Activated CD4-positive, alpha-beta memory T cell treated with anti-CD3 and anti-CD28 coated beads for 36 hours (primary cell): Measurements from ENCODE around the gene GHRHR. TPM values are rescaled to one million over a fixed set of nuclear protein-coding genes. Genes with fewer than 3 reads are reported as not detected.

Experiments
- CTCF ChIA-PET: fragments of 350-600 bp; sonication (Branson Sonifier 250); formaldehyde crosslinking; loops from one replicate; lab custom pipeline; 2021; ENCODE audit warnings: antibody characterized with exemption, inconsistent platforms; lab: Charles Lee
- POLR2A ChIA-PET: fragments of 350-600 bp; sonication (Branson Sonifier 250); formaldehyde crosslinking; loops from one replicate; lab custom pipeline; 2021; ENCODE audit warnings: antibody characterized with exemption; lab: Charles Lee
- DNase-seq: peaks from one replicate; pipeline ENCODE4 v3.0.0-alpha.2; 2020
- H3K27ac Mint-ChIP-seq: one replicate; pipeline ENCODE4 v1.8.0; 2021; ENCODE audit warnings: mixed read lengths
- H3K27me3 Mint-ChIP-seq: one replicate; pipeline ENCODE4 v1.8.0; 2021; ENCODE audit warnings: mixed read lengths
- H3K36me3 Mint-ChIP-seq: one replicate; pipeline ENCODE4 v1.8.0; 2021; ENCODE audit warnings: mixed read lengths
- H3K4me1 Mint-ChIP-seq: one replicate; pipeline ENCODE4 v1.8.0; 2021; ENCODE audit warnings: low read depth, mixed read lengths
- H3K4me3 Mint-ChIP-seq: one replicate; pipeline ENCODE4 v1.8.0; 2021; ENCODE audit warnings: mild to moderate bottlenecking, mixed read lengths
- H3K9me3 Mint-ChIP-seq: one replicate; pipeline ENCODE4 v1.8.0; 2021; ENCODE audit warnings: mixed read lengths
- intact Hi-C: fragments of 100-400 bp; cut with micrococcal nuclease; formaldehyde crosslinking; loops from one replicate; pipeline ENCODE4 v1.15.1; 2023
- total RNA-seq, 2 experiments: library from RNA; stranded (reverse); gene quantifications; one replicate each; pipeline ENCODE4 v1.2.3, GENCODE V29; 2021

Gene GHRHR
- total RNA-seq, 2 experiments from 2014 or later = not detected

DNA sequence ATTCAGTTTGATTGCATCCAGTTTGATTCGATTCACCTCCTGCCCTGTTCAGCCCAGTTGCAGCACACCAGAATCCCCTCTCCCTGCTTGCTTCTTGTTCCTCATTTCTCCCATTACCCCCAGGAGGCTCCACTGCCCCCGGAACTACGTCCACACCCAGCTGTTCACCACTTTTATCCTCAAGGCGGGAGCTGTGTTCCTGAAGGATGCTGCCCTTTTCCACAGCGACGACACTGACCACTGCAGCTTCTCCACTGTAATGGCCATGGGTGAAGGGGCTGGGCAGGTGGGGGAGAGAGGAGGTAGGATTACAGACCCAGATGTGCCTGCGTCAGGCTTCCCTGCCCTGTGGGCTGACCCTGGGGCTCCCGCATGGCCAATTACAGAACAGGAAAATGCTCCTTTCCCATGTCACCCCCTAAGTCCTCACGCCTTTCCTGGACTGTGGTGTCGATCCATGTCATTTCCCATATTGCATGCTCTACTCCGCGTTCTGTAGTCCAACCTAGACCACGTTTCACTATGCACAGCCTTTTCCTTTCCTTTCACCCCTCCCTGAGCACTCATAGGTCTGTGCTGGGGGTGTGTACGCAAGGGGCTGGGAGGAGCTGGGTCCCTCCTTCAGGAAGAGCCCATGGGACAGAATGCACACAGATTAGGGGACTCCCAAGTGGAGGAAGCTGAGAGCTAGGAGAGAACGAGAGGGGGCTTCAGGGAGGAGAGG lies 8.2 kb downstream of the GHRHR start:
- H3K4me3 Mint-ChIP-seq = no peak overlapping the region
- ChIA-PET POLR2A (no interaction called here), CTCF (interaction anchor here (1.1 to 3.1 kb wide), 7 partner anchors 11 to 163 kb away, joined by 3 to 23 read pairs (median 9); no protein-coding TSS in a partner anchor)
- no peaks in the 10 kb centered on the region for H3K9me3 Mint-ChIP-seq
- H3K27me3 Mint-ChIP-seq = peaks cover 16% of the 10 kb centered on the region
- no peak for DNase-seq
- intact Hi-C loops = no loop called here
- H3K4me1 Mint-ChIP-seq = peaks cover 2% of the 10 kb centered on the region
- H3K27ac Mint-ChIP-seq = no peak overlapping the region
- H3K36me3 Mint-ChIP-seq = no peaks in the 10 kb centered on the region

DNA sequence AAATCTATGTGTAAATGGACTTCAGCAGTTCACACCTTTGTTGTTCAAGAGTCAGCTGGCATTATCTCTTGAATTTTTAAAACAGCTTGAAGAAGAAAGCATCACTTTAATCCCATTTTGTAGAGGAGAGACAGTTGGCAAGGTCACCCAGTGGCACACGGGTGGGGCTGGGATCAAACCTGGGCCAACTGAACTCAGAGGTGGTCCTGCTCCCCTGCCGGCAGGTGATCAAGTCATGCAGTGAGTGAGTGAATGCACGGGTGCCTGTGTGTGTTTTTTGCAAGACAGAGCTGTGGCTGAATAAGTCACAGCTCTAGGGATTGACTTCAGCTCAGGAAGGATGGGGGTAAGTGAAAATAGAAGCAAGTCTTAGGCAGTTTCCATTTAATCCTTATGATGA lies 9.5 kb downstream of the GHRHR start:
- no peaks in the 10 kb centered on the region for H3K9me3 Mint-ChIP-seq
- H3K4me3 Mint-ChIP-seq = no peak overlapping the region
- intact Hi-C loops = no loop called here
- peaks cover 2% of the 10 kb centered on the region for H3K4me1 Mint-ChIP-seq
- DNase-seq = no peak
- ChIA-PET POLR2A (no interaction called here), CTCF (interaction anchor here (2.2 to 3.1 kb wide), 3 partner anchors 11 to 149 kb away, joined by 11 to 23 read pairs (median 12); no protein-coding TSS in a partner anchor)
- H3K27ac Mint-ChIP-seq = no peak overlapping the region
- peaks cover 16% of the 10 kb centered on the region for H3K27me3 Mint-ChIP-seq
- no peaks in the 10 kb centered on the region for H3K36me3 Mint-ChIP-seq

DNA sequence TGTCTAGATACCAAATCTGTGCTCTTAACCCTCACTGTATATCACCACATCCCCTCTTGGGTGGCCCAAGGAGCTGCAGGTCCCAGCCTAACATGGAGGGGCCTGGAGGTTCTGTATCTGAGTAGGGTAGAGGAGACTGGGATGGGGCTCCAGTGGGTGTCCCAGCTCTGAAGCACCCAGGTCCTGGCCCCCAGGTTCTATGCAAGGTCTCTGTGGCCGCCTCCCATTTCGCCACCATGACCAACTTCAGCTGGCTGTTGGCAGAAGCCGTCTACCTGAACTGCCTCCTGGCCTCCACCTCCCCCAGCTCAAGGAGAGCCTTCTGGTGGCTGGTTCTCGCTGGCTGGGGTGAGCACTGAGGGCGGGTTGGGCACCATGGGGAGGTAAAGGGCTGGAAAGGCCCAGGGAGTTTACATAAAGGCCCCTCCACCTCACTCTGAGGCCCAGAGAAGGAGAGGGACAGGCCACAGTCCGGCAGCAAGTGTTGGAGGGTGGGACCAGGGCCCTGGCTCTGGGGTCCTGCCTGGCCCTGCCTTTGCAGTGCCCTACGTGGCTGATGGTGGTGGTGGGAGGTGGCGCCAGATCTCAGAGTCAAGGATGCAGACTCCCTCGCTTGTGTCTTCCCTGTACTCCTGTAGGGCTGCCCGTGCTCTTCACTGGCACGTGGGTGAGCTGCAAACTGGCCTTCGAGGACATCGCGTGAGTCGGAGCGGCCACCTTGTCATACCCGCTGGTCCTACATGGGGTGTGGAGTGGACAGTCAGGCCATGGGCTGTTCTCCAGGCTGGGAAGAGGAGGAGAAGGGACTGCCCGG lies 10.2 kb downstream of the GHRHR start:
- Mint-ChIP-seq H3K27me3 (peaks cover 16% of the 10 kb centered on the region), H3K27ac (no peak overlapping the region)
- POLR2A ChIA-PET = no interaction called here

DNA sequence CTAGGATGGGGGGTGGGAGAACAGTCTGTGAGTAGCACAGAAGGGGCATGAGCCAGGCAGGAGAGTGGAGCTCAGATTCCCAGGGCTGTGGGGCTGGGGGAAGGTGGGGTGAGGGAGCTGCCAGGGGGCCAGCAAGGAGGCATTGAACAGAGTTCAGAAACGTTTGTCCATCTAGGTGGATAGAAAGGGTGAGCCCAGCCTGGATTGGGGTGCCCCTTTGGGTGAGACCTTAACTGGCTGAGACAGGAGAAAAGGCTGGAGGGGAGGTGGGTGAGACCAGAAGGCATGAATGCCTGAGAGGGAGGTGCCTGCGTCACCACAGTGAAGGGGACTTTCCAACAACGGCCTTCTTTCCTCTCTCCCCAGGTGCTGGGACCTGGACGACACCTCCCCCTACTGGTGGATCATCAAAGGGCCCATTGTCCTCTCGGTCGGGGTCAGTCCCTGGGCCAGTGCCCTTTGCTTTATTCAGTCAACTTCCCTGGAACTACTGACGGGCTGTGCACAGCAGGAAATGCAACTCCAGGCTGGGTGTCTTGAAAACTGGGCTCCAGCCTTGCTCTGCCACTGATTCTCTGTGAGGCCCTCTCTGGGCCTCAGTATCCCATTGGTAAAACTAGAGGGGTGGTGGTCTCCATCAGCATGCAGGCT lies 11.0 kb downstream of the GHRHR start:
- ChIA-PET CTCF (interaction anchor here (2.4 to 3.1 kb wide), 3 partner anchors 9 to 148 kb away, joined by 10 to 23 read pairs (median 11); no protein-coding TSS in a partner anchor), POLR2A (no interaction called here)
- no peak overlapping the region for H3K27ac Mint-ChIP-seq
- H3K4me3 Mint-ChIP-seq = no peak overlapping the region
- no peaks in the 10 kb centered on the region for H3K36me3 Mint-ChIP-seq
- H3K4me1 Mint-ChIP-seq = peaks cover 2% of the 10 kb centered on the region
- H3K27me3 Mint-ChIP-seq = peaks cover 16% of the 10 kb centered on the region
- no peaks in the 10 kb centered on the region for H3K9me3 Mint-ChIP-seq
- intact Hi-C loops = loop anchor here (1.0 to 2.0 kb wide), 2 partner anchors 36 to 174 kb away; no protein-coding TSS in a partner anchor
- peak; percentile 80 for DNase-seq

More for the DNA sequence above, 10.2 kb downstream of the GHRHR start:
- CTCF ChIA-PET = interaction anchor here (2.2 to 3.1 kb wide), 4 partner anchors 10 to 149 kb away, joined by 10 to 23 read pairs (median 12); no protein-coding TSS in a partner anchor
- no peaks in the 10 kb centered on the region for H3K9me3 Mint-ChIP-seq
- no peak overlapping the region for H3K4me3 Mint-ChIP-seq
- no peak for DNase-seq
- H3K36me3 Mint-ChIP-seq = no peaks in the 10 kb centered on the region
- intact Hi-C loops = loop anchor here (1.0 to 2.0 kb wide), 2 partner anchors 36 to 173 kb away; no protein-coding TSS in a partner anchor
- peaks cover 2% of the 10 kb centered on the region for H3K4me1 Mint-ChIP-seq

DNA sequence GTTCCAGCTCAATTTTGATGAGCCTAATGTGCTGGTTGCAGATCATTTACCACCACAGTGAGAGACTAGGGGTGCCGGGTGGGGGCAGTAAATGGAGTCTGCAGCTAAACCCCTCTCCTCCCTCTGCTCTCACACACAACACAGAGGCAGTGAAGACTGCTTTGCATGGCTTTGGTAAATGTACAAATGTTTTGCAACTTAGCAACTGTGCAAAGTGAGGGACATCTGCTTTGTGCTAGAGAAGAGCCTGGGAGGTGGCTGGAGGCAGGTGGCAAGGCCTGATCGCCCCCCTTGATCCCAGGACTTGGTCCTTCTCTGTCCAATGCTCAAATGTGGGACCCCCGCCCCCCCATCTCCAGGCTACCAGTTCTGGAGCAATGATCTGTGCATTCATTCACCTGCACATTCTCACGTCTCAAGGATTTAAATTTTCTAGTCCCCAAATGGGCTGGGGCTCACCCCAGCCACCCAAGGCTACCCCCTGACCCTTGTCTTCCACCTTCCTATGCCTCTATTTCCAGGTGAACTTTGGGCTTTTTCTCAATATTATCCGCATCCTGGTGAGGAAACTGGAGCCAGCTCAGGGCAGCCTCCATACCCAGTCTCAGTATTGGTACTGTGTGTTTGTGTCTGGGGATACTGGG lies 11.6 kb downstream of the GHRHR start:
- intact Hi-C loops = loop anchor here (2.0 kb wide), 1 partner anchor 175 kb away; no protein-coding TSS in a partner anchor
- Mint-ChIP-seq H3K4me3 (no peak overlapping the region), H3K4me1 (peaks cover 2% of the 10 kb centered on the region), H3K36me3 (no peaks in the 10 kb centered on the region), H3K27me3 (peaks cover 18% of the 10 kb centered on the region), H3K27ac (no peak overlapping the region), H3K9me3 (no peaks in the 10 kb centered on the region)
- no peak for DNase-seq
- ChIA-PET CTCF (interaction anchor here (2.4 to 3.0 kb wide), 2 partner anchors 9 to 37 kb away, joined by 10 to 23 read pairs; no protein-coding TSS in a partner anchor), POLR2A (no interaction called here)

DNA sequence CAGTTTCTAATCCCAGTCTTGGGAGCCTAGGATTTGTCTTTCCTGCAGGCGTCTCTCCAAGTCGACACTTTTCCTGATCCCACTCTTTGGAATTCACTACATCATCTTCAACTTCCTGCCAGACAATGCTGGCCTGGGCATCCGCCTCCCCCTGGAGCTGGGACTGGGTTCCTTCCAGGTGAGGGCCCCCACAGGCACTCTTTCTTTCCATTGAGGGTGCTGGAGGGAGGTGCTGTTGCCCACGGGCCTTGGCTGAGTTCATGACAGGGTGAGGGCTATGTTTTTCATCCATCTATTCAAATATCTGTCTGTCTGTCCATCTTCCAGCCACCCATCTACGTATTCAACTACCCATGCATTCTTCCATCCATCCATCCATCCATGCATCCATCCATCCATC lies 12.6 kb downstream of the GHRHR start:
- H3K9me3 Mint-ChIP-seq = no peaks in the 10 kb centered on the region
- peaks cover 14% of the 10 kb centered on the region for H3K27me3 Mint-ChIP-seq
- H3K4me3 Mint-ChIP-seq = no peak overlapping the region
- H3K4me1 Mint-ChIP-seq = peaks cover 2% of the 10 kb centered on the region
- intact Hi-C loops = no loop called here
- DNase-seq = no peak
- H3K27ac Mint-ChIP-seq = no peak overlapping the region
- H3K36me3 Mint-ChIP-seq = no peaks in the 10 kb centered on the region
- ChIA-PET CTCF (interaction anchor here (2.4 kb wide), 1 partner anchor 38 kb away, joined by 10 read pairs; no protein-coding TSS in a partner anchor), POLR2A (no interaction called here)

DNA sequence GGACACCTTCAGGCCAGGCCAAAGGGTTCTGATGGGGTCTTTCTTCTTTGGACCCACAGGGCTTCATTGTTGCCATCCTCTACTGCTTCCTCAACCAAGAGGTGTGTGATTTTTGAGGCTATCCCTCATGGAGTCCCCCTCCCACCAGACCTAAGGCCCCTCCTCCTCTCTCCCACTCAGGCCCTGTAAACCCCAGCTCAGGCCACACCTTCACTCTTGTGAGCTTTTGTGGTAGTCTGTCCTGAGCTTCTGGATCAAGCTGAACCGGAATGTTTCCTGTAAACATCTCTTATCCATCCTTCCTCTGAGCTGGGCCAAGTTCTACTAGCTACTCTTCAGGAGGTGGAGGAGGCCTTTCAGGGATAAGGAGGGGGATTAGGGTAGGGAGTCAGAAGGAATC lies 13.5 kb downstream of the GHRHR start:
- ChIA-PET CTCF (interaction anchor here (1.4 kb wide), 1 partner anchor 39 kb away, joined by 5 read pairs; no protein-coding TSS in a partner anchor), POLR2A (no interaction called here)
- Mint-ChIP-seq H3K4me1 (peaks cover 2% of the 10 kb centered on the region), H3K4me3 (no peak overlapping the region), H3K27ac (no peak overlapping the region), H3K9me3 (no peaks in the 10 kb centered on the region), H3K27me3 (peaks cover 9% of the 10 kb centered on the region), H3K36me3 (no peaks in the 10 kb centered on the region)
- intact Hi-C loops = no loop called here
- DNase-seq = no peak

DNA sequence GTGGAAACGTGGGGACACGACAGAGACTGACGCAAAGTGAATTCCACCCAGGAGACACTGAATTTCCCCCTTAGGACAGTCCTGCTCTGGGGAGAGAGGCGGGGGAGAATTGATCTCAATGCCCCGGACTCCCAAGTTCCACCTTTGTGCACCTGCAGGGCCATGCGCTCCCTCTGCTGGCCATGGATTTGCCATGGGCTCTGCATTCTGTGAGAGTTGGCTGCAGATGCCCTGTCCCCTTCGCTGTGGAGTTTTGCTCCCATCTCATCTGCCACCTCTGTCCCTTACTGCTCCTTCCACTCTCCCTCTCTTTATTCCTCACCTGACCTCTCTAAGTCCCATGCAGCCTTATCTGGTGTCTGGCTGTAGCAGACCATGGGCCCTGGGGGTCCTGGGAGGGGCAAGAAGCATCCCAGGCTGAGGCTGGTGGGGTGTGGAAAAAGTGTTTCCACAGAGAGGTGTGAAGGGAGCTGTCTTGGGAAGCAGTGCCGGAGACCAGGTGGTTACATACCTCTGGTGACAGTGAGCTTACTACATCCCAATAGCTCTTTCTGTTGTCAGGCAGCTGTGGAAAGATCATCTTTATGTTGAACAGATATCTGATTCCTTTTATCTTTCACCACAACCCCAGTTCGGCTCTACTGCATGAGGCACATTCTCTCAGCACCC lies 14.3 kb downstream of the GHRHR start:
- peaks cover 5% of the 10 kb centered on the region for H3K27me3 Mint-ChIP-seq
- CTCF ChIA-PET = interaction anchor here (0.9 to 1.5 kb wide), 3 partner anchors 38 to 144 kb away, joined by 3 to 14 read pairs (median 5); no protein-coding TSS in a partner anchor
- intact Hi-C loops = no loop called here

DNA sequence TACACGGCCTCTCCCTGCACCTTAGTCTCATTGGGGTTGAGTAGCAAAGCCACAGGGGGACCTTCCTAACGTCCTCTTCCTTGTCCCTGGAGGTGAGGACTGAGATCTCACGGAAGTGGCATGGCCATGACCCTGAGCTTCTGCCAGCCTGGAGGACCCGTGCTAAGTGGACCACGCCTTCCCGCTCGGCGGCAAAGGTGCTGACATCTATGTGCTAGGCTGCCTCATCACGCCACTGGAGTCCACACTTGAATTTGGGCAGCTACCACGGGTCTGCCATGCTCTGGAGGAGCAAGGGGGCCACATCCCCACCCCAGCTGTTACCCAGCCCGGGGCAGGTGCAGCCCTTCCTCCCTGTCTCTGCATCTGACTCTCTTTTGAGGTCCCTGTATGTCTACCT lies 15.3 kb downstream of the GHRHR start:
- Mint-ChIP-seq H3K36me3 (no peaks in the 10 kb centered on the region), H3K4me3 (no peak overlapping the region), H3K27ac (no peak overlapping the region), H3K4me1 (peaks cover 8% of the 10 kb centered on the region), H3K9me3 (no peaks in the 10 kb centered on the region), H3K27me3 (peaks cover 11% of the 10 kb centered on the region)
- POLR2A ChIA-PET = no interaction called here
- DNase-seq = no peak
- intact Hi-C loops = no loop called here
- CTCF ChIA-PET = interaction anchor here (0.8 to 1.5 kb wide), 3 partner anchors 39 to 214 kb away, joined by 3 to 14 read pairs (median 3); no protein-coding TSS in a partner anchor

More for the DNA sequence above, 14.3 kb downstream of the GHRHR start:
- no peak overlapping the region for H3K27ac Mint-ChIP-seq
- no peaks in the 10 kb centered on the region for H3K9me3 Mint-ChIP-seq
- DNase-seq = no peak
- peaks cover 2% of the 10 kb centered on the region for H3K4me1 Mint-ChIP-seq
- H3K4me3 Mint-ChIP-seq = no peak overlapping the region
- POLR2A ChIA-PET = no interaction called here
- H3K36me3 Mint-ChIP-seq = no peaks in the 10 kb centered on the region

DNA sequence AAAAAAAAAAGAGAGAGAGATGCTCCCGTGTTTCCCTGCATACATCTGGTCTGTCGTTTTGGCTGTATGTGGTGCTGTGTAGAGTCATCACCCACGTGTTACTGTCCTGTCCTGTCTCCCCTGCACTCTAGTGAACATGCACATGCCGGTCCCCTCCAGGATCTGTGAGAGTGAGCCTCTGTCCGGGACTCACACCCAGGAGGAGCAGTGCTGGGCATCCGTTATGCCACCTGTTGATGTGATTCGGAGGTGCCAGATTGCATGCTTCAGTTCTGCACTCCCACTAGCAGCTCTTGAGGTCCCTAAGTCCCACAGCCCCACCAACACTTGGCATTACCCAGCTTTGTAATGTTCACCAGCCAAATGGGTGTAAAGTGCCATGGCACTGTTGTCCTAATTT lies 16.4 kb downstream of the GHRHR start:
- Mint-ChIP-seq H3K4me1 (peaks cover 8% of the 10 kb centered on the region), H3K27ac (no peak overlapping the region), H3K36me3 (no peaks in the 10 kb centered on the region), H3K4me3 (no peak overlapping the region), H3K27me3 (peaks cover 11% of the 10 kb centered on the region), H3K9me3 (no peaks in the 10 kb centered on the region)
- intact Hi-C loops = no loop called here
- ChIA-PET POLR2A (no interaction called here), CTCF (interaction anchor here (7.7 kb wide), 1 partner anchor 141 kb away, joined by 297 read pairs; no protein-coding TSS in a partner anchor)
- no peak for DNase-seq
